Activated CD4-positive, alpha-beta memory T cell treated with anti-CD3 and anti-CD28 coated beads for 36 hours (primary cell): ENCODE results near the gene VWA3A. TPM values are rescaled to one million over a fixed set of nuclear protein-coding genes. Genes with fewer than 3 reads are reported as not detected.
"Not testable (repeated sequence)": the region's sequence is repeated elsewhere in the genome, so short reads cannot be mapped to it uniquely, and the experiment has no call there.

Experiments
- CTCF ChIA-PET: fragments of 350-600 bp; sonication (Branson Sonifier 250); formaldehyde crosslinking; loops from one replicate; lab custom pipeline; 2021; ENCODE audit warnings: antibody characterized with exemption, inconsistent platforms; lab: Charles Lee
- POLR2A ChIA-PET: fragments of 350-600 bp; sonication (Branson Sonifier 250); formaldehyde crosslinking; loops from one replicate; lab custom pipeline; 2021; ENCODE audit warnings: antibody characterized with exemption; lab: Charles Lee
- DNase-seq: peaks from one replicate; pipeline ENCODE4 v3.0.0-alpha.2; 2020
- H3K27ac Mint-ChIP-seq: one replicate; pipeline ENCODE4 v1.8.0; 2021; ENCODE audit warnings: mixed read lengths
- H3K27me3 Mint-ChIP-seq: one replicate; pipeline ENCODE4 v1.8.0; 2021; ENCODE audit warnings: mixed read lengths
- H3K36me3 Mint-ChIP-seq: one replicate; pipeline ENCODE4 v1.8.0; 2021; ENCODE audit warnings: mixed read lengths
- H3K4me1 Mint-ChIP-seq: one replicate; pipeline ENCODE4 v1.8.0; 2021; ENCODE audit warnings: low read depth, mixed read lengths
- H3K4me3 Mint-ChIP-seq: one replicate; pipeline ENCODE4 v1.8.0; 2021; ENCODE audit warnings: mild to moderate bottlenecking, mixed read lengths
- H3K9me3 Mint-ChIP-seq: one replicate; pipeline ENCODE4 v1.8.0; 2021; ENCODE audit warnings: mixed read lengths
- intact Hi-C: fragments of 100-400 bp; cut with micrococcal nuclease; formaldehyde crosslinking; loops from one replicate; pipeline ENCODE4 v1.15.1; 2023
- total RNA-seq, 2 experiments: library from RNA; stranded (reverse); gene quantifications; one replicate each; pipeline ENCODE4 v1.2.3, GENCODE V29; 2021

The VWA3A gene
- total RNA-seq, 2 experiments from 2014 or later: 0.05 TPM; not detected in 1

GRCh38 chr16:22172642-22173041 lies 80.3 kb downstream of the VWA3A start:
- CTCF ChIA-PET, POLR2A ChIA-PET, DNase-seq, H3K27me3 Mint-ChIP-seq, intact Hi-C loops, H3K27ac Mint-ChIP-seq, H3K36me3 Mint-ChIP-seq, H3K4me3 Mint-ChIP-seq, H3K4me1 Mint-ChIP-seq, H3K9me3 Mint-ChIP-seq: not testable (repeated sequence)

- no peaks in the 10 kb centered on the region for H3K4me1 Mint-ChIP-seq
These were observed 82.3 kb downstream of the VWA3A start for GRCh38 chr16:22174642-22175041.

GRCh38 chr16:22177968-22178930 lies 85.9 kb downstream of the VWA3A start:
- ChIA-PET CTCF (interaction anchor here (1.3 kb wide), 1 partner anchor 10 kb away, joined by 4 read pairs; no protein-coding TSS in a partner anchor), POLR2A (no interaction called here)
- Mint-ChIP-seq H3K4me1 (no peaks in the 10 kb centered on the region), H3K36me3 (no peaks in the 10 kb centered on the region), H3K9me3 (no peaks in the 10 kb centered on the region), H3K27ac (no peak overlapping the region), H3K27me3 (no peaks in the 10 kb centered on the region), H3K4me3 (no peak overlapping the region)
- intact Hi-C loops: no loop called here
- DNase-seq: no peak

More at GRCh38 chr16:22174642-22175041, 82.3 kb downstream of the VWA3A start:
- H3K27me3 Mint-ChIP-seq: no peaks in the 10 kb centered on the region
- no peak overlapping the region for H3K27ac Mint-ChIP-seq
- DNase-seq: no peak
- ChIA-PET CTCF (interaction anchor here (0.8 kb wide), 1 partner anchor 10 kb away, joined by 3 read pairs; no protein-coding TSS in a partner anchor), POLR2A (no interaction called here)
- intact Hi-C loops: no loop called here
- H3K9me3 Mint-ChIP-seq: no peaks in the 10 kb centered on the region
- no peak overlapping the region for H3K4me3 Mint-ChIP-seq
- H3K36me3 Mint-ChIP-seq: no peaks in the 10 kb centered on the region

GRCh38 chr16:22181426-22181825 lies 89.1 kb downstream of the VWA3A start:
- Mint-ChIP-seq H3K9me3 (no peaks in the 10 kb centered on the region), H3K36me3 (no peaks in the 10 kb centered on the region), H3K27me3 (no peaks in the 10 kb centered on the region), H3K4me3 (no peak overlapping the region), H3K27ac (no peak overlapping the region), H3K4me1 (no peaks in the 10 kb centered on the region)
- intact Hi-C loops: no loop called here
- ChIA-PET CTCF (interaction anchor here (0.6 to 1.2 kb wide), 3 partner anchors 8 to 360 kb away, joined by 3 to 4 read pairs (median 3); no protein-coding TSS in a partner anchor), POLR2A (no interaction called here)
- DNase-seq: no peak

- H3K9me3 Mint-ChIP-seq: no peaks in the 10 kb centered on the region
- CTCF ChIA-PET: interaction anchor here (0.7 to 0.8 kb wide), 2 partner anchors 31 to 174 kb away, joined by 3 read pairs; no protein-coding TSS in a partner anchor
- no peak overlapping the region for H3K27ac Mint-ChIP-seq
These were observed 89.5 kb downstream of the VWA3A start for GRCh38 chr16:22181843-22182242.

GRCh38 chr16:22183335-22183734 lies 91.0 kb downstream of the VWA3A start:
- H3K27ac Mint-ChIP-seq: no peak overlapping the region
- POLR2A ChIA-PET: no interaction called here
- intact Hi-C loops: no loop called here
- H3K36me3 Mint-ChIP-seq: no peaks in the 10 kb centered on the region
- no peak overlapping the region for H3K4me3 Mint-ChIP-seq
- no peak for DNase-seq
- H3K27me3 Mint-ChIP-seq: no peaks in the 10 kb centered on the region
- CTCF ChIA-PET: interaction anchor here (1.0 kb wide), 1 partner anchor 181 kb away, joined by 3 read pairs; no protein-coding TSS in a partner anchor
- peaks cover 6% of the 10 kb centered on the region for H3K4me1 Mint-ChIP-seq
- no peaks in the 10 kb centered on the region for H3K9me3 Mint-ChIP-seq

More at GRCh38 chr16:22181843-22182242, 89.5 kb downstream of the VWA3A start:
- DNase-seq: no peak
- peaks cover under 1% of the 10 kb centered on the region for H3K4me1 Mint-ChIP-seq
- H3K27me3 Mint-ChIP-seq: no peaks in the 10 kb centered on the region
- H3K4me3 Mint-ChIP-seq: no peak overlapping the region
- H3K36me3 Mint-ChIP-seq: no peaks in the 10 kb centered on the region
- POLR2A ChIA-PET: no interaction called here
- intact Hi-C loops: no loop called here

- Mint-ChIP-seq H3K27me3 (no peaks in the 10 kb centered on the region), H3K4me3 (no peak overlapping the region), H3K36me3 (no peaks in the 10 kb centered on the region), H3K27ac (no peak overlapping the region), H3K4me1 (peaks cover 14% of the 10 kb centered on the region), H3K9me3 (no peaks in the 10 kb centered on the region)
- peak; percentile 24 for DNase-seq
- CTCF ChIA-PET: interaction anchor here (1.1 kb wide), 1 partner anchor 10 kb away, joined by 3 read pairs; no protein-coding TSS in a partner anchor
- intact Hi-C loops: no loop called here
- POLR2A ChIA-PET: no interaction called here
These were observed 91.7 kb downstream of the VWA3A start for GRCh38 chr16:22183901-22184614.

- no peaks in the 10 kb centered on the region for H3K27me3 Mint-ChIP-seq
- DNase-seq: no peak
- H3K4me1 Mint-ChIP-seq: peaks cover 19% of the 10 kb centered on the region
- ChIA-PET CTCF (interaction anchor here (1.1 kb wide), 1 partner anchor 10 kb away, joined by 3 read pairs; no protein-coding TSS in a partner anchor), POLR2A (no interaction called here)
- H3K4me3 Mint-ChIP-seq: no peak overlapping the region
- H3K36me3 Mint-ChIP-seq: no peaks in the 10 kb centered on the region
- H3K9me3 Mint-ChIP-seq: no peaks in the 10 kb centered on the region
- H3K27ac Mint-ChIP-seq: no peak overlapping the region
- intact Hi-C loops: no loop called here
These were observed 92.3 kb downstream of the VWA3A start for GRCh38 chr16:22184615-22184968.

- ChIA-PET POLR2A (no interaction called here), CTCF (interaction anchor here (0.6 to 4.5 kb wide), 7 partner anchors 18 to 187 kb away, joined by 3 to 44 read pairs (median 12); no protein-coding TSS in a partner anchor)
- no peaks in the 10 kb centered on the region for H3K36me3 Mint-ChIP-seq
- H3K9me3 Mint-ChIP-seq: no peaks in the 10 kb centered on the region
- no peaks in the 10 kb centered on the region for H3K27me3 Mint-ChIP-seq
- peaks cover 21% of the 10 kb centered on the region for H3K4me1 Mint-ChIP-seq
- H3K4me3 Mint-ChIP-seq: no peak overlapping the region
- DNase-seq: no peak
- intact Hi-C loops: no loop called here
- H3K27ac Mint-ChIP-seq: peak overlapping the region; percentile 11
These were observed 94.2 kb downstream of the VWA3A start for GRCh38 chr16:22186517-22186916.

- intact Hi-C loops: loop anchor here (1.0 to 2.0 kb wide), 3 partner anchors 89 to 187 kb away; partner anchors contain the start of gene PDZD9
These were observed 95.9 kb downstream of the VWA3A start for GRCh38 chr16:22188267-22188594.

GRCh38 chr16:22188595-22189442 lies 96.5 kb downstream of the VWA3A start:
- CTCF ChIA-PET: interaction anchor here (0.6 to 4.5 kb wide), 42 partner anchors 8 to 582 kb away, joined by 3 to 69 read pairs (median 5); partner anchors contain the start of genes EEF2K, MOSMO, PDZD9 and POLR3E
- H3K36me3 Mint-ChIP-seq: no peaks in the 10 kb centered on the region
- H3K27me3 Mint-ChIP-seq: no peaks in the 10 kb centered on the region
- POLR2A ChIA-PET: interaction anchor here (0.6 to 2.2 kb wide), 6 partner anchors 18 to 236 kb away, joined by 3 to 11 read pairs (median 3); partner anchors contain the start of genes EEF2K, MOSMO, PDZD9 and UQCRC2
- peak; percentile 79 for DNase-seq
- peak overlapping the region; percentile 91 for H3K4me3 Mint-ChIP-seq
- peaks cover 41% of the 10 kb centered on the region for H3K4me1 Mint-ChIP-seq
- H3K27ac Mint-ChIP-seq: peak overlapping the region; percentile 99
- no peaks in the 10 kb centered on the region for H3K9me3 Mint-ChIP-seq
- intact Hi-C loops: loop anchor here (1.0 to 2.0 kb wide), 3 partner anchors 90 to 188 kb away; partner anchors contain the start of gene PDZD9

More at GRCh38 chr16:22188267-22188594, 95.9 kb downstream of the VWA3A start:
- Mint-ChIP-seq H3K4me3 (no peak overlapping the region), H3K36me3 (no peaks in the 10 kb centered on the region), H3K27me3 (no peaks in the 10 kb centered on the region), H3K4me1 (peaks cover 35% of the 10 kb centered on the region), H3K27ac (peak overlapping the region; percentile 99), H3K9me3 (no peaks in the 10 kb centered on the region)
- POLR2A ChIA-PET: interaction anchor here (0.9 to 2.2 kb wide), 3 partner anchors 133 to 235 kb away, joined by 3 to 11 read pairs (median 3); partner anchors contain the start of genes PDZD9 and UQCRC2
- no peak for DNase-seq
- CTCF ChIA-PET: interaction anchor here (0.6 to 4.5 kb wide), 39 partner anchors 10 to 581 kb away, joined by 3 to 69 read pairs (median 5); partner anchors contain the start of genes EEF2K, MOSMO, PDZD9 and POLR3E
